ENCODE results near the gene IGFL4.

DNA sequence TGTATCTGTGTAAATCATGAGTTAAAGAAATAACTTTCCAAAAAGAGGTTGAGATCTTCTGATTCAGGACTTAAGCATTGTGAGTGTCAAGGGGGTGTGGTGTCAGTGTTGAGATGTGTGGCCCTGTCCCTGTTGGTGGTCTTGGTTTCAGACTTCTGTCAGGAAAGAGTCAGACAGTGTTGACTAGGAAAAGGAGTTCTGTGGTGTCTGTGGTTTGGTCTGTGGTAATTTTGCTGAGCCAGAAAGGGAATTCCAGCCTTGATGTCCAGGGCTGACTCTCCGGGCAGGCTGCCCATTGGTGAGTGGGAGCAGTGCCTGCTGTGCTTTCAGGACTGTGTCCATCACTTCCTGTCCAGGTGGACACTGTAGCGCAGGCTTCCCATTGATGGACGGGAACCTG is 39.8 kb upstream of the IGFL4 start:
- TF ChIP-seq, protein P1, sequence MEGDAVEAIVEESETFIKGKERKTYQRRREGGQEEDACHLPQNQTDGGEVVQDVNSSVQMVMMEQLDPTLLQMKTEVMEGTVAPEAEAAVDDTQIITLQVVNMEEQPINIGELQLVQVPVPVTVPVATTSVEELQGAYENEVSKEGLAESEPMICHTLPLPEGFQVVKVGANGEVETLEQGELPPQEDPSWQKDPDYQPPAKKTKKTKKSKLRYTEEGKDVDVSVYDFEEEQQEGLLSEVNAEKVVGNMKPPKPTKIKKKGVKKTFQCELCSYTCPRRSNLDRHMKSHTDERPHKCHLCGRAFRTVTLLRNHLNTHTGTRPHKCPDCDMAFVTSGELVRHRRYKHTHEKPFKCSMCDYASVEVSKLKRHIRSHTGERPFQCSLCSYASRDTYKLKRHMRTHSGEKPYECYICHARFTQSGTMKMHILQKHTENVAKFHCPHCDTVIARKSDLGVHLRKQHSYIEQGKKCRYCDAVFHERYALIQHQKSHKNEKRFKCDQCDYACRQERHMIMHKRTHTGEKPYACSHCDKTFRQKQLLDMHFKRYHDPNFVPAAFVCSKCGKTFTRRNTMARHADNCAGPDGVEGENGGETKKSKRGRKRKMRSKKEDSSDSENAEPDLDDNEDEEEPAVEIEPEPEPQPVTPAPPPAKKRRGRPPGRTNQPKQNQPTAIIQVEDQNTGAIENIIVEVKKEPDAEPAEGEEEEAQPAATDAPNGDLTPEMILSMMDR (IDR thresholded peaks at IDR 0.05), result no peak
- TF ChIP-seq POLR2A (IDR thresholded peaks at IDR 0.05) (no peak), POLR2AphosphoS5 (IDR thresholded peaks at IDR 0.05) (no peak)

Measured in prostate gland (tissue), 2 donors.